Endothelial cell of umbilical vein (primary cell): ENCODE results near the gene MAP1B. TPM values are rescaled to one million over a fixed set of nuclear protein-coding genes. Genes with fewer than 3 reads are reported as not detected.

Experiments used
- BruUV-seq: library from RNA; stranded (reverse); fragments of 400-500 nt; replicated peaks from 2 replicates; lab custom pipeline; 2021; lab: Mats Ljungman, UMichigan
- CTCF ChIA-PET: fragments of 300-600, 350-600 bp; sonication (Branson Sonifier 250); formaldehyde crosslinking; loops from one replicate; lab custom pipeline; 2021; ENCODE audit warnings: antibody characterized with exemption, inconsistent platforms; lab: Charles Lee
- POLR2A ChIA-PET: fragments of 300-600, 350-600 bp; sonication (Branson Sonifier 250); formaldehyde crosslinking; loops from one replicate; lab custom pipeline; 2021; ENCODE audit warnings: antibody characterized with exemption, inconsistent platforms; lab: Charles Lee
- DNase-seq: peaks from one replicate; pipeline ENCODE4 v3.0.0-alpha.2; 2011; ENCODE audit warnings: low read depth, low spot score
- FAIRE-seq: peaks from 2 replicates; lab custom pipeline; 2011; peaks lifted over from hg19 to GRCh38; lab: Jason Lieb, UNC
- H2AFZ ChIP-seq: 2 replicates; pipeline ENCODE4 v1.6.0; 2012; ENCODE audit warnings: low read depth, low read length, control low read depth, inconsistent platforms
- H3K27ac ChIP-seq: 2 replicates; pipeline ENCODE4 v1.5.1; 2011; ENCODE audit warnings: low read depth, mild to moderate bottlenecking, control low read depth, low read length, moderate library complexity; ENCODE audit not compliant: insufficient read depth
- H3K27me3 ChIP-seq, 2 experiments: 2 replicates each; pipeline versions ENCODE4 v1.6.0 to v1.6.1; 2011; ENCODE audit warnings: low read length in 2 of 2, mixed read lengths in 1 of 2; ENCODE audit not compliant: control insufficient read depth in 2 of 2, insufficient read depth in 2 of 2
- H3K36me3 ChIP-seq, 2 experiments: 2 replicates in 1 of 2; 3 replicates in 1 of 2; pipeline ENCODE4 v1.5.1; 2011; ENCODE audit warnings: low read length in 2 of 2, mild to moderate bottlenecking in 1 of 2, moderate library complexity in 1 of 2; ENCODE audit not compliant: control insufficient read depth in 2 of 2, insufficient read depth in 2 of 2; ENCODE audit errors: extremely low read depth in 1 of 2
- H3K4me1 ChIP-seq: 3 replicates; pipeline ENCODE4 v1.5.1; 2011; ENCODE audit warnings: mild to moderate bottlenecking, low read length; ENCODE audit not compliant: control insufficient read depth, insufficient read depth; ENCODE audit errors: extremely low read depth
- H3K4me2 ChIP-seq: 2 replicates; pipeline ENCODE4 v1.6.1; 2011; ENCODE audit warnings: low read length, control low read depth, mixed read lengths; ENCODE audit not compliant: insufficient read depth
- H3K4me3 ChIP-seq, 3 experiments: fragments of 200-600 bp in 1 of 3; sonication (generic), shearing (Covaris generic) in 1 of 3; replicated peaks in 1 of 3; 2 replicates each; pipeline ENCODE4 v1.5.1; 2011 to 2016; ENCODE audit warnings: control low read depth in 3 of 3, low read length in 3 of 3, mild to moderate bottlenecking in 2 of 3, inconsistent platforms in 1 of 3, low read depth in 1 of 3, moderate library complexity in 1 of 3; ENCODE audit not compliant: insufficient read depth in 1 of 3
- H3K79me2 ChIP-seq: 2 replicates; pipeline ENCODE4 v1.6.0; 2012; ENCODE audit warnings: low read length, inconsistent platforms; ENCODE audit not compliant: control insufficient read depth, insufficient read depth
- H3K9ac ChIP-seq: replicated peaks from 2 replicates; pipeline ENCODE3; 2011; ENCODE audit warnings: low read length, control low read depth; ENCODE audit not compliant: insufficient read depth; ENCODE audit errors: extremely low read depth
- H3K9me1 ChIP-seq: replicated peaks from 3 replicates; pipeline ENCODE4 v1.6.0; 2011; ENCODE audit warnings: mild to moderate bottlenecking, low read length; ENCODE audit not compliant: control insufficient read depth, insufficient read depth; ENCODE audit errors: extremely low read depth
- H3K9me3 ChIP-seq: replicated peaks from 2 replicates; pipeline ENCODE4 v1.5.1; 2012; ENCODE audit warnings: low read length, inconsistent platforms; ENCODE audit not compliant: control insufficient read depth, insufficient read depth
- H4K20me1 ChIP-seq: replicated peaks from 2 replicates; pipeline ENCODE3; 2011; ENCODE audit warnings: mild to moderate bottlenecking, low read length; ENCODE audit not compliant: control insufficient read depth, insufficient read depth; ENCODE audit errors: extremely low read depth
- CTCF ChIP-seq, 2 donors: IDR thresholded peaks; 1 replicate in 1 of 2; 2 replicates in 1 of 2; pipeline ENCODE4 v1.5.1; 2011; ENCODE audit warnings: low read length in 2 of 2, mild to moderate bottlenecking in 2 of 2, moderate library complexity in 2 of 2, control low read depth in 1 of 2, inconsistent platforms in 1 of 2, low read depth in 1 of 2; ENCODE audit not compliant: insufficient read depth in 1 of 2; ENCODE audit errors: extremely low read depth in 1 of 2
- EZH2 ChIP-seq: IDR thresholded peaks from 2 replicates; pipeline ENCODE4 v1.6.1; 2012; ENCODE audit warnings: borderline replicate concordance, low read depth, mild to moderate bottlenecking, moderate library complexity, low read length, inconsistent platforms; ENCODE audit not compliant: severe bottlenecking
- FOS ChIP-seq: IDR thresholded peaks from 2 replicates; pipeline ENCODE4 v1.6.1; 2011; ENCODE audit warnings: mild to moderate bottlenecking, low read length, moderate library complexity, borderline replicate concordance; ENCODE audit not compliant: insufficient read depth
- GATA2 ChIP-seq: IDR thresholded peaks from 2 replicates; pipeline ENCODE4 v1.7.0; 2011; ENCODE audit warnings: low read depth, mild to moderate bottlenecking, moderate library complexity, mixed read lengths, low read length; ENCODE audit not compliant: insufficient read length, insufficient read depth
- JUN ChIP-seq: IDR thresholded peaks from 2 replicates; pipeline ENCODE4 v1.6.1; 2011; ENCODE audit warnings: borderline replicate concordance, low read depth; ENCODE audit not compliant: insufficient read length, insufficient read depth
- MAX ChIP-seq: IDR thresholded peaks from 2 replicates; pipeline ENCODE4 v1.6.1; 2011; ENCODE audit not compliant: insufficient read depth, insufficient read length
- MYC ChIP-seq: IDR thresholded peaks from one replicate; pipeline ENCODE4 v1.6.1; 2011; ENCODE audit warnings: mild to moderate bottlenecking, low read depth, low read length
- POLR2AphosphoS5 ChIP-seq: IDR thresholded peaks from 2 replicates; pipeline ENCODE4 v1.6.1; 2012; ENCODE audit warnings: low read depth, mild to moderate bottlenecking, control low read depth, low read length, moderate library complexity; ENCODE audit not compliant: insufficient read depth
- dilution Hi-C: fragments of 300-500 bp; cut with MboI; formaldehyde crosslinking; loops from one replicate; pipeline ENCODE4 v1.15.0; 2019; ENCODE audit warnings: low sequenced_read_pairs; ENCODE audit not compliant: extremely low pct_ligation_motif_present
- intact Hi-C: fragments of 100-400 bp; cut with micrococcal nuclease; formaldehyde crosslinking; loops from one replicate; pipeline ENCODE4 v1.10.0; 2022
- polyA plus RNA-seq, 4 experiments: library from polyadenylated mRNA; depleted of rRNA in 3 of 4; stranded (reverse) in 3 of 4; unstranded in 1 of 4; fragments of >200 nt; gene quantifications; 2 replicates each; pipeline versions ENCODE4 v1.2.1 to v1.2.3, GENCODE V29; 2011 to 2012; ENCODE audit warnings: missing spikeins in 1 of 4
- total RNA-seq: library from RNA; stranded (reverse); gene quantifications from 2 replicates; pipeline ENCODE4 v1.2.3, GENCODE V29; 2021

Gene MAP1B
- total and polyA plus RNA-seq, 2 donors (not counting 3 experiments of a cell fraction or from before 2014, with no cell fraction given) = 55.9 to 263 TPM

GRCh38 chr5:72189146-72189545 lies 81.9 kb downstream of the MAP1B start:
- Histone ChIP-seq H3K79me2 (peaks cover 35% of the 10 kb centered on the region), H3K27me3 (no peaks in the 10 kb centered on the region), H3K36me3 (peaks cover 15 to 21% of the 10 kb centered on the region in 2 experiments), H3K27ac (no peak overlapping the region), H3K9me3 (no peaks in the 10 kb centered on the region), H3K4me3 (no peak overlapping the region), H3K9me1 (no peaks in the 10 kb centered on the region), H4K20me1 (no peaks in the 10 kb centered on the region), H2AFZ (no peak overlapping the region), H3K4me1 (no peaks in the 10 kb centered on the region), H3K9ac (no peak overlapping the region), H3K4me2 (no peak overlapping the region)
- FAIRE-seq (no peak), DNase-seq (no peak)
- TF ChIP-seq POLR2AphosphoS5 (no peak), MYC (no peak), FOS (no peak), CTCF (IDR thresholded peaks at IDR 0.05; ENCODE audit: extremely low read depth in 1 of 2, insufficient read depth in 1 of 2, low read depth in 1 of 2, low read length in 2 of 2) (no peak), EZH2 (no peak), JUN (no peak), MAX (no peak), GATA2 (no peak)
- ChIA-PET POLR2A (interaction anchor here (0.7 kb wide), 1 partner anchor 56 kb away, joined by 3 read pairs; no protein-coding TSS in a partner anchor), CTCF (no interaction called here)
- intact Hi-C loops (no loop called here), dilution Hi-C loops (no loop called here)
- BruUV-seq = no TSS peak
